ENCODE measurements around the gene ABCA3. TPM values are rescaled to one million over a fixed set of nuclear protein-coding genes. Genes with fewer than 3 reads are reported as not detected.

ABCA3 gene
- total and polyA plus RNA-seq, 9 donors = 7.5 to 17.6 (median 14.8) TPM

GRCh38 chr16:2373176-2373575 is 32.6 kb upstream of the ABCA3 start:
- H3K36me3 ChIP-seq (ENCODE audit: control insufficient read depth, insufficient read depth, low read length) = no peaks in the 10 kb centered on the region
- H3K27ac ChIP-seq (ENCODE audit: low read length) = no peak overlapping the region
- H3K4me3 ChIP-seq (ENCODE audit: low read length) = no peak overlapping the region
- no peaks in the 10 kb centered on the region for H3K9me3 ChIP-seq (replicated peaks; ENCODE audit: control insufficient read depth, low read depth, low read length)
- H3K4me1 ChIP-seq (ENCODE audit: control insufficient read depth, insufficient read depth, low read length) = peaks cover 6% of the 10 kb centered on the region
- WGBS (ENCODE audit: insufficient coverage) = 56% methylated on average over 2 of the region's 4 CpGs
- peaks cover 4% of the 10 kb centered on the region for H3K27me3 ChIP-seq (ENCODE audit: control insufficient read depth, insufficient read depth, low read length)
- DNase-seq = no peak

- 92% methylated on average over 2 of the region's 4 CpGs for WGBS (ENCODE audit: insufficient coverage)
- no peaks in the 10 kb centered on the region for H3K36me3 ChIP-seq (ENCODE audit: control insufficient read depth, insufficient read depth, low read length)
Observed at GRCh38 chr16:2372684-2373083, 32.2 kb upstream of the ABCA3 start.

GRCh38 chr16:2371421-2371820 is 30.9 kb upstream of the ABCA3 start:
- Histone ChIP-seq H3K27ac (ENCODE audit: low read length) (peak overlapping the region; percentile 35), H3K4me3 (ENCODE audit: low read length) (no peak overlapping the region), H3K36me3 (ENCODE audit: control insufficient read depth, insufficient read depth, low read length) (no peaks in the 10 kb centered on the region), H3K27me3 (ENCODE audit: control insufficient read depth, insufficient read depth, low read length) (peaks cover 4% of the 10 kb centered on the region), H3K9me3 (replicated peaks; ENCODE audit: control insufficient read depth, low read depth, low read length) (no peaks in the 10 kb centered on the region), H3K4me1 (ENCODE audit: control insufficient read depth, insufficient read depth, low read length) (peaks cover 6% of the 10 kb centered on the region)
- no CpG with 5 or more reads among the region's 2 CpGs for WGBS (ENCODE audit: insufficient coverage)
- peak; percentile 74 for DNase-seq

More at GRCh38 chr16:2372684-2373083, 32.2 kb upstream of the ABCA3 start:
- H3K9me3 ChIP-seq (replicated peaks; ENCODE audit: control insufficient read depth, low read depth, low read length) = no peaks in the 10 kb centered on the region
- DNase-seq = no peak
- no peak overlapping the region for H3K27ac ChIP-seq (ENCODE audit: low read length)
- H3K4me3 ChIP-seq (ENCODE audit: low read length) = no peak overlapping the region
- H3K27me3 ChIP-seq (ENCODE audit: control insufficient read depth, insufficient read depth, low read length) = peaks cover 4% of the 10 kb centered on the region
- peaks cover 6% of the 10 kb centered on the region for H3K4me1 ChIP-seq (ENCODE audit: control insufficient read depth, insufficient read depth, low read length)

- H3K4me3 ChIP-seq (ENCODE audit: low read length) = no peak overlapping the region
- peaks cover 4% of the 10 kb centered on the region for H3K27me3 ChIP-seq (ENCODE audit: control insufficient read depth, insufficient read depth, low read length)
- peak overlapping the region; percentile 35 for H3K27ac ChIP-seq (ENCODE audit: low read length)
- DNase-seq = no peak
- no peaks in the 10 kb centered on the region for H3K36me3 ChIP-seq (ENCODE audit: control insufficient read depth, insufficient read depth, low read length)
- no peaks in the 10 kb centered on the region for H3K9me3 ChIP-seq (replicated peaks; ENCODE audit: control insufficient read depth, low read depth, low read length)
- peaks cover 6% of the 10 kb centered on the region for H3K4me1 ChIP-seq (ENCODE audit: control insufficient read depth, insufficient read depth, low read length)
Observed at GRCh38 chr16:2370721-2371120, 30.2 kb upstream of the ABCA3 start.

- Histone ChIP-seq H3K36me3 (ENCODE audit: control insufficient read depth, insufficient read depth, low read length) (no peaks in the 10 kb centered on the region), H3K27me3 (ENCODE audit: control insufficient read depth, insufficient read depth, low read length) (peaks cover 4% of the 10 kb centered on the region), H3K9me3 (replicated peaks; ENCODE audit: control insufficient read depth, low read depth, low read length) (no peaks in the 10 kb centered on the region), H3K27ac (ENCODE audit: low read length) (no peak overlapping the region), H3K4me1 (ENCODE audit: control insufficient read depth, insufficient read depth, low read length) (peaks cover 6% of the 10 kb centered on the region), H3K4me3 (ENCODE audit: low read length) (no peak overlapping the region)
- DNase-seq = no peak
- 68% methylated on average over 2 of the region's 13 CpGs for WGBS (ENCODE audit: insufficient coverage)
Observed at GRCh38 chr16:2366660-2367309, 26.3 kb upstream of the ABCA3 start.

GRCh38 chr16:2365397-2366294 is 25.1 kb upstream of the ABCA3 start:
- Histone ChIP-seq H3K4me1 (ENCODE audit: control insufficient read depth, insufficient read depth, low read length) (peaks cover under 1% of the 10 kb centered on the region), H3K36me3 (ENCODE audit: control insufficient read depth, insufficient read depth, low read length) (no peaks in the 10 kb centered on the region), H3K27ac (ENCODE audit: low read length) (no peak overlapping the region), H3K27me3 (ENCODE audit: control insufficient read depth, insufficient read depth, low read length) (peaks cover under 1% of the 10 kb centered on the region), H3K4me3 (ENCODE audit: low read length) (no peak overlapping the region), H3K9me3 (replicated peaks; ENCODE audit: control insufficient read depth, low read depth, low read length) (no peaks in the 10 kb centered on the region)
- peak; percentile 29 for DNase-seq
- 24% methylated on average over 4 of the region's 11 CpGs for WGBS (ENCODE audit: insufficient coverage)

- no peaks in the 10 kb centered on the region for H3K36me3 ChIP-seq (ENCODE audit: control insufficient read depth, insufficient read depth, low read length)
- no peak overlapping the region for H3K27ac ChIP-seq (ENCODE audit: low read length)
- 20% methylated on average over 1 of the region's 3 CpGs for WGBS (ENCODE audit: insufficient coverage)
- no peaks in the 10 kb centered on the region for H3K4me1 ChIP-seq (ENCODE audit: control insufficient read depth, insufficient read depth, low read length)
- DNase-seq = no peak
- H3K9me3 ChIP-seq (replicated peaks; ENCODE audit: control insufficient read depth, low read depth, low read length) = no peaks in the 10 kb centered on the region
- H3K27me3 ChIP-seq (ENCODE audit: control insufficient read depth, insufficient read depth, low read length) = no peaks in the 10 kb centered on the region
- H3K4me3 ChIP-seq (ENCODE audit: low read length) = no peak overlapping the region
Observed at GRCh38 chr16:2364638-2365210, 24.2 kb upstream of the ABCA3 start.

- Histone ChIP-seq H3K9me3 (replicated peaks; ENCODE audit: control insufficient read depth, low read depth, low read length) (peaks cover under 1% of the 10 kb centered on the region), H3K4me3 (ENCODE audit: low read length) (no peak overlapping the region), H3K27ac (ENCODE audit: low read length) (no peak overlapping the region), H3K27me3 (ENCODE audit: control insufficient read depth, insufficient read depth, low read length) (peaks cover under 1% of the 10 kb centered on the region), H3K36me3 (ENCODE audit: control insufficient read depth, insufficient read depth, low read length) (no peaks in the 10 kb centered on the region), H3K4me1 (ENCODE audit: control insufficient read depth, insufficient read depth, low read length) (no peaks in the 10 kb centered on the region)
- 48% methylated on average over 2 of the region's 3 CpGs for WGBS (ENCODE audit: insufficient coverage)
- no peak for DNase-seq
Observed at GRCh38 chr16:2362218-2362617, 21.7 kb upstream of the ABCA3 start.

GRCh38 chr16:2361129-2361528 is 20.6 kb upstream of the ABCA3 start:
- peaks cover 3% of the 10 kb centered on the region for H3K27me3 ChIP-seq (ENCODE audit: control insufficient read depth, insufficient read depth, low read length)
- H3K4me1 ChIP-seq (ENCODE audit: control insufficient read depth, insufficient read depth, low read length) = no peaks in the 10 kb centered on the region
- WGBS (ENCODE audit: insufficient coverage) = 86% methylated on average over 1 of the region's 4 CpGs
- no peak overlapping the region for H3K4me3 ChIP-seq (ENCODE audit: low read length)
- no peak overlapping the region for H3K27ac ChIP-seq (ENCODE audit: low read length)
- no peak for DNase-seq
- no peaks in the 10 kb centered on the region for H3K36me3 ChIP-seq (ENCODE audit: control insufficient read depth, insufficient read depth, low read length)
- H3K9me3 ChIP-seq (replicated peaks; ENCODE audit: control insufficient read depth, low read depth, low read length) = peaks cover 4% of the 10 kb centered on the region

GRCh38 chr16:2359919-2360318 is 19.4 kb upstream of the ABCA3 start:
- WGBS (ENCODE audit: insufficient coverage) = 85% methylated on average over 3 of the region's 4 CpGs
- no peak overlapping the region for H3K4me3 ChIP-seq (ENCODE audit: low read length)
- H3K4me1 ChIP-seq (ENCODE audit: control insufficient read depth, insufficient read depth, low read length) = no peaks in the 10 kb centered on the region
- no peak overlapping the region for H3K27ac ChIP-seq (ENCODE audit: low read length)
- peaks cover 4% of the 10 kb centered on the region for H3K9me3 ChIP-seq (replicated peaks; ENCODE audit: control insufficient read depth, low read depth, low read length)
- peaks cover 3% of the 10 kb centered on the region for H3K27me3 ChIP-seq (ENCODE audit: control insufficient read depth, insufficient read depth, low read length)
- no peak for DNase-seq
- H3K36me3 ChIP-seq (ENCODE audit: control insufficient read depth, insufficient read depth, low read length) = no peaks in the 10 kb centered on the region

Measured in muscle of leg (tissue), 11 donors.